CD4-positive, CD25-positive, alpha-beta regulatory T cell (primary cell): ENCODE results near the gene PABPC3. TPM values are rescaled to one million over a fixed set of nuclear protein-coding genes. Genes with fewer than 3 reads are reported as not detected.

Experiments
- ATAC-seq, 2 donors: fragments of 150-1000 bp; cut with Tn5 transposase; one replicate each; pipeline ENCODE4 v1.10.0; 2021; ENCODE audit warnings: low read depth in 2 of 2, moderate number of reproducible peaks in 2 of 2, moderate library complexity in 1 of 2
- DNase-seq, 3 donors: peaks; one replicate each; pipeline versions ENCODE4 v3.0.0 to v3.0.0-alpha.2; 2012 to 2022; ENCODE audit warnings: mixed read lengths in 1 of 3
- H3K27ac ChIP-seq: one replicate; pipeline ENCODE4 v1.7.0; 2013; ENCODE audit warnings: mild to moderate bottlenecking, low read length; ENCODE audit not compliant: insufficient read depth, poor library complexity, severe bottlenecking
- H3K27me3 ChIP-seq: one replicate; pipeline ENCODE4 v1.7.0; 2013; ENCODE audit warnings: low read length; ENCODE audit not compliant: control insufficient read depth, insufficient read depth
- H3K36me3 ChIP-seq: one replicate; pipeline ENCODE4 v1.7.0; 2013; ENCODE audit warnings: mild to moderate bottlenecking, low read length, moderate library complexity; ENCODE audit not compliant: control insufficient read depth, insufficient read depth
- H3K4me1 ChIP-seq: 2 replicates; pipeline ENCODE4 v1.7.0; 2013; ENCODE audit warnings: mild to moderate bottlenecking, low read length; ENCODE audit not compliant: insufficient read depth, control insufficient read depth, poor library complexity, severe bottlenecking
- H3K4me3 ChIP-seq: one replicate; pipeline ENCODE4 v1.7.0; 2013; ENCODE audit warnings: low read depth, mild to moderate bottlenecking, low read length, moderate library complexity
- H3K9me3 ChIP-seq, 2 experiments: 1 replicate in 1 of 2; 2 replicates in 1 of 2; pipeline ENCODE4 v1.7.0; 2013; ENCODE audit warnings: low read length in 2 of 2, mild to moderate bottlenecking in 1 of 2, moderate library complexity in 1 of 2; ENCODE audit not compliant: control insufficient read depth in 2 of 2
- H3K27ac Mint-ChIP-seq, 3 donors: one replicate each; pipeline ENCODE4 v1.8.0; 2020 to 2022; ENCODE audit warnings: mild to moderate bottlenecking in 3 of 3, mixed read lengths in 3 of 3, moderate library complexity in 2 of 3
- H3K27me3 Mint-ChIP-seq: one replicate; pipeline ENCODE4 v1.8.0; 2022; ENCODE audit warnings: mild to moderate bottlenecking, mixed read lengths
- H3K36me3 Mint-ChIP-seq: one replicate; pipeline ENCODE4 v1.8.0; 2020; ENCODE audit warnings: mixed read lengths
- H3K4me1 Mint-ChIP-seq, 4 donors: one replicate each; pipeline ENCODE4 v1.8.0; 2020 to 2022; ENCODE audit warnings: mixed read lengths in 4 of 4, mild to moderate bottlenecking in 1 of 4
- H3K4me3 Mint-ChIP-seq, 4 donors: one replicate each; pipeline ENCODE4 v1.8.0; 2020 to 2022; ENCODE audit warnings: mild to moderate bottlenecking in 4 of 4, mixed read lengths in 4 of 4, moderate library complexity in 3 of 4
- H3K9me3 Mint-ChIP-seq, 7 donors: one replicate each; pipeline ENCODE4 v1.8.0; 2020 to 2022; ENCODE audit warnings: mixed read lengths in 7 of 7, mild to moderate bottlenecking in 3 of 7, moderate library complexity in 2 of 7
- polyA plus RNA-seq, 4 donors: library from polyadenylated mRNA; unstranded; fragments of 300-500 nt; fragmentation: Illumina TruSeq; gene quantifications; one replicate each; pipeline ENCODE4 v1.2.3, GENCODE V29; 2021
- total RNA-seq: library from RNA; stranded (reverse); gene quantifications from one replicate; pipeline ENCODE4 v1.2.3, GENCODE V29; 2022

PABPC3 gene
- total and polyA plus RNA-seq, 5 donors from 2014 or later, result 0.08 to 0.22 (median 0.15) TPM

GRCh38 chr13:25064396-25064795 is 31.5 kb upstream of the PABPC3 start:
- H3K36me3 ChIP-seq, result no peaks in the 10 kb centered on the region
- no peak overlapping the region for H3K4me3 Mint-ChIP-seq
- no peak for DNase-seq
- no peaks in the 10 kb centered on the region for H3K36me3 Mint-ChIP-seq
- H3K9me3 ChIP-seq, result no peaks in the 10 kb centered on the region
- H3K27ac Mint-ChIP-seq, result no peak overlapping the region
- H3K4me1 Mint-ChIP-seq, result no peaks in the 10 kb centered on the region
- H3K4me3 ChIP-seq, result no peak overlapping the region
- H3K27me3 Mint-ChIP-seq, result peaks cover 9% of the 10 kb centered on the region
- peaks cover 0 to 2% (median 0%) of the 10 kb centered on the region in 7 donors for H3K9me3 Mint-ChIP-seq
- ATAC-seq, result no peak
- H3K27ac ChIP-seq, result no peak overlapping the region
- H3K27me3 ChIP-seq, result peaks cover 2% of the 10 kb centered on the region
- H3K4me1 ChIP-seq, result no peaks in the 10 kb centered on the region

GRCh38 chr13:25065974-25066770 is 29.8 kb upstream of the PABPC3 start:
- Histone ChIP-seq H3K4me3 (no peak overlapping the region), H3K9me3 (no peaks in the 10 kb centered on the region), H3K4me1 (no peaks in the 10 kb centered on the region), H3K27ac (no peak overlapping the region), H3K27me3 (peaks cover 2% of the 10 kb centered on the region), H3K36me3 (no peaks in the 10 kb centered on the region)
- no peak overlapping the region for H3K4me3 Mint-ChIP-seq
- no peak for DNase-seq
- H3K9me3 Mint-ChIP-seq, result peaks cover 0 to 2% (median 0%) of the 10 kb centered on the region in 7 donors
- peaks cover 17% of the 10 kb centered on the region for H3K27me3 Mint-ChIP-seq
- no peaks in the 10 kb centered on the region for H3K36me3 Mint-ChIP-seq
- ATAC-seq, result no peak
- no peaks in the 10 kb centered on the region for H3K4me1 Mint-ChIP-seq
- H3K27ac Mint-ChIP-seq, result peak overlapping the region in 1 of 3 donors; percentile 22

- Mint-ChIP-seq H3K27ac (no peak overlapping the region), H3K4me1 (no peaks in the 10 kb centered on the region), H3K4me3 (no peak overlapping the region), H3K36me3 (no peaks in the 10 kb centered on the region), H3K9me3 (peaks cover 0 to 2% (median 0%) of the 10 kb centered on the region in 7 donors), H3K27me3 (peaks cover 19% of the 10 kb centered on the region)
- Histone ChIP-seq H3K9me3 (no peaks in the 10 kb centered on the region), H3K27ac (no peak overlapping the region), H3K27me3 (peaks cover 2% of the 10 kb centered on the region), H3K4me1 (no peaks in the 10 kb centered on the region), H3K4me3 (no peak overlapping the region), H3K36me3 (no peaks in the 10 kb centered on the region)
- DNase-seq (no peak), ATAC-seq (no peak)
Observed at GRCh38 chr13:25067064-25067463, 28.9 kb upstream of the PABPC3 start.

- Mint-ChIP-seq H3K9me3 (peaks cover 0 to 2% (median 0%) of the 10 kb centered on the region in 7 donors), H3K27me3 (peaks cover 18% of the 10 kb centered on the region), H3K36me3 (no peaks in the 10 kb centered on the region), H3K4me1 (no peaks in the 10 kb centered on the region), H3K4me3 (no peak overlapping the region), H3K27ac (no peak overlapping the region)
- peaks cover 2% of the 10 kb centered on the region for H3K27me3 ChIP-seq
- H3K36me3 ChIP-seq, result no peaks in the 10 kb centered on the region
- no peaks in the 10 kb centered on the region for H3K9me3 ChIP-seq
- no peak overlapping the region for H3K4me3 ChIP-seq
- H3K4me1 ChIP-seq, result no peaks in the 10 kb centered on the region
- DNase-seq (no peak), ATAC-seq (no peak)
- no peak overlapping the region for H3K27ac ChIP-seq
Observed at GRCh38 chr13:25068810-25069209, 27.1 kb upstream of the PABPC3 start.

GRCh38 chr13:25069236-25069635 is 26.7 kb upstream of the PABPC3 start:
- no peaks in the 10 kb centered on the region for H3K4me1 Mint-ChIP-seq
- peaks cover 0 to 2% (median 0%) of the 10 kb centered on the region in 7 donors for H3K9me3 Mint-ChIP-seq
- H3K4me3 Mint-ChIP-seq, result no peak overlapping the region
- Histone ChIP-seq H3K9me3 (no peaks in the 10 kb centered on the region), H3K27me3 (peaks cover 2% of the 10 kb centered on the region), H3K27ac (no peak overlapping the region), H3K4me3 (no peak overlapping the region), H3K36me3 (no peaks in the 10 kb centered on the region), H3K4me1 (no peaks in the 10 kb centered on the region)
- no peak for ATAC-seq
- peaks cover 18% of the 10 kb centered on the region for H3K27me3 Mint-ChIP-seq
- no peak for DNase-seq
- no peaks in the 10 kb centered on the region for H3K36me3 Mint-ChIP-seq
- no peak overlapping the region for H3K27ac Mint-ChIP-seq

GRCh38 chr13:25069911-25070310 is 26.0 kb upstream of the PABPC3 start:
- no peaks in the 10 kb centered on the region for H3K4me1 ChIP-seq
- Mint-ChIP-seq H3K4me3 (no peak overlapping the region), H3K27me3 (peaks cover 23% of the 10 kb centered on the region), H3K27ac (no peak overlapping the region), H3K36me3 (no peaks in the 10 kb centered on the region), H3K4me1 (no peaks in the 10 kb centered on the region), H3K9me3 (peaks cover 0 to 2% (median 0%) of the 10 kb centered on the region in 7 donors)
- no peak for ATAC-seq
- H3K4me3 ChIP-seq, result no peak overlapping the region
- H3K36me3 ChIP-seq, result no peaks in the 10 kb centered on the region
- no peak for DNase-seq
- H3K9me3 ChIP-seq, result no peaks in the 10 kb centered on the region
- no peaks in the 10 kb centered on the region for H3K27me3 ChIP-seq
- H3K27ac ChIP-seq, result no peak overlapping the region

- DNase-seq (no peak), ATAC-seq (no peak)
- H3K4me1 ChIP-seq, result no peaks in the 10 kb centered on the region
- no peak overlapping the region for H3K27ac ChIP-seq
- Mint-ChIP-seq H3K36me3 (no peaks in the 10 kb centered on the region), H3K27ac (no peak overlapping the region), H3K4me1 (no peaks in the 10 kb centered on the region), H3K27me3 (peaks cover 15% of the 10 kb centered on the region), H3K9me3 (no peaks in the 10 kb centered on the region), H3K4me3 (no peak overlapping the region)
- no peaks in the 10 kb centered on the region for H3K36me3 ChIP-seq
- H3K4me3 ChIP-seq, result no peak overlapping the region
- H3K27me3 ChIP-seq, result peaks cover 2% of the 10 kb centered on the region
- no peaks in the 10 kb centered on the region for H3K9me3 ChIP-seq
Observed at GRCh38 chr13:25080773-25081172, 15.2 kb upstream of the PABPC3 start.

- Mint-ChIP-seq H3K4me3 (no peak overlapping the region), H3K27me3 (peaks cover 23% of the 10 kb centered on the region), H3K4me1 (no peaks in the 10 kb centered on the region), H3K27ac (no peak overlapping the region), H3K36me3 (no peaks in the 10 kb centered on the region), H3K9me3 (no peaks in the 10 kb centered on the region)
- ATAC-seq (no peak), DNase-seq (no peak)
- Histone ChIP-seq H3K27ac (no peak overlapping the region), H3K36me3 (no peaks in the 10 kb centered on the region), H3K9me3 (no peaks in the 10 kb centered on the region), H3K4me1 (no peaks in the 10 kb centered on the region), H3K27me3 (peaks cover 2% of the 10 kb centered on the region), H3K4me3 (no peak overlapping the region)
Observed at GRCh38 chr13:25084096-25084495, 11.8 kb upstream of the PABPC3 start.
